NCI-H1930 (cell line): Measurements from ENCODE around the gene SIGLEC1.

Source experiments
- DNase-seq, 2 experiments: peaks; one replicate each; lab custom pipeline; 2025; lab: John Stamatoyannopoulos, UW

The SIGLEC1 gene

GRCh38 chr20:3728876-3729275 lies 16.5 kb upstream of the SIGLEC1 start:
- no peak for DNase-seq

GRCh38 chr20:3728354-3728753 lies 16.0 kb upstream of the SIGLEC1 start:
- no peak for DNase-seq

GRCh38 chr20:3727401-3728021 lies 15.1 kb upstream of the SIGLEC1 start:
- no peak for DNase-seq

DNA sequence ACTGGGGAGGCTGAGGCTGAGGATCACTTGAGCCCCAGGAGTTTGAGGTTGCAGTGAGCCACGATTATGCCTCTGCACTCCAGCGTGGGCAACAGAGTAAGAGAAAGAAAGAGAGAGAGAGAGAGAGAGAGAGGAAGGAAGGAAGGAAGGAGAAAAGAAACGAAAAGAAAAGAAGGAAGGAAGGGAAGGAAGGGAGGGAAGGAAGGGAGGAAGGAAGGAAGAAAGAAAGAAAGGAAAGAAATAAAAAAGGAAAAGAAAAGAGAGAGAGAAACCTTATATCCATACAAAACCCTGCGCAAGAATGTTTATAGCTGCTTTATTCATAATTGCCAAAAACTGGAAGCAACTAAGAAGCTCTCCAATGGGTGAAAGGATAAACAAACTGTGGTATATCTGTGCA lies 12.0 kb upstream of the SIGLEC1 start:
- no peak for DNase-seq

- DNase-seq, result no peak
Measured at GRCh38 chr20:3723284-3723683, 10.9 kb upstream of the SIGLEC1 start.

DNA sequence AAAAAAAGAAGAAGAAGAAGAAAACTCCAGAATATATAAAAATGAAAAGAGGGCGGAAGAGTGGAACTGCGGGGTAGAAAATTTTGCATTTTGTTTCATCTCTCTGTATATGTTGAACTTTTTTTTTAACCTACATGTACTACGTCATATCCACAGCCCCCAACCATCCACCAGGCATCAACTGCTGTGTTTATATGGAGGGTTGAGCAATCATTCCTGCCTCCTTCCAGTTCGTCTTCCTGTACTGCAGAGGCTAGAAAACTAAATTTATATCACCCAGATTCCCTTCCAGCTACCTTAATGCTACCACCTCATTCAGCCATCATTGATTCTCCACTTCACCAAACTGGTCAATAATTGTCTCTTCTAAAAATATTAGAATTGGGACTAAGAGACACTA lies 9.5 kb upstream of the SIGLEC1 start:
- no peak for DNase-seq

DNA sequence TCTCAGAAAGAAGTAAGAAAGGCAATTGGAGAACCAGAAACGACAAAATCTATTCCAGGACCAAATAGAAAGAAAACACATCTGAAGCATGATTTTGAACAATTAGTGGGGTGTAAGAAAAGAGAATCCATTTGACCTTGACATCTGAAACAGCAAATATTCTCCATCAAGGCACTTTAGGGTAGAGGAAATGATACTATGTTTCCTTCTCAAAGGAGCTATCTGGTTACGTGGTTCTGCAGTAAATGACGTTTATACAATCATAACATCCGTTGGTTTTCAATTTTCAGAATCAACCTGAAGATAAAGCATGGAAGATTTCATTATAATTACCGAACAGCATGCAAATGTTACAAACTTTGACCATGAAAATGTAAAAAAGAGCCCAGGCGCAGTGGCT lies 8.2 kb upstream of the SIGLEC1 start:
- DNase-seq, result no peak

GRCh38 chr20:3720068-3720467 lies 7.7 kb upstream of the SIGLEC1 start:
- DNase-seq, result no peak

- no peak for DNase-seq
Measured at GRCh38 chr20:3719046-3719445, 6.6 kb upstream of the SIGLEC1 start.

DNA sequence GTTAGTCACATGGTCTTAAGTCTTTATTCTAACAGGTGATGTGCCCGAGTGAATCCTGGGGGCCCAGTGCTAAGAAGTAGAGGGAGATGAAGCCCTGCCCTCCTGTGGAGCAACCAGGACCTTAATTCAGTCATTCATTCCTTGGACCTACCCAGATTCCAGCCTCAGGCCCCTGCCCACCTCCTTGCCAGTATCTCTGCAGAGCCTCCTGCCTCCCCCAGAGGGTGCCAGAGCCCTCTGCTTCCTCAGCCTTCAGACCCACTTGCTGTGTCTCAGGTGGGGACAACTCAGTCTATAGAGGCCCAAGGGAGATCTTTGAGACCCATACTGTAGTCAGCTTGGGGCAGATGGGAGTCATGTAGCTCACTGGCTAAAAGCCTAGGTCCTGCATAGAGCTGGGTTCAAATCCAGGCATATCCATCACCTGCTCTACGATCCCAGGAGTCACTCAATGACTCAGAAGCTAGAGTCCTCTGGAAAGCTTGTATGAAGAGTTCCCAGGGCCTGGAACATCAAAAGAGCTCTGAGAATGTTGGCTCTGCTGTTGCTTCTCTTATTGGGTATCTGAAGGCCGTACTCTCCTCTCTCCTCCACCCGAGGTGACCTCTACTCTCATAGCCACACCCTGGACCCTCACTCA lies 3.9 kb upstream of the SIGLEC1 start:
- peak; percentile 35 to 45 for DNase-seq

DNA sequence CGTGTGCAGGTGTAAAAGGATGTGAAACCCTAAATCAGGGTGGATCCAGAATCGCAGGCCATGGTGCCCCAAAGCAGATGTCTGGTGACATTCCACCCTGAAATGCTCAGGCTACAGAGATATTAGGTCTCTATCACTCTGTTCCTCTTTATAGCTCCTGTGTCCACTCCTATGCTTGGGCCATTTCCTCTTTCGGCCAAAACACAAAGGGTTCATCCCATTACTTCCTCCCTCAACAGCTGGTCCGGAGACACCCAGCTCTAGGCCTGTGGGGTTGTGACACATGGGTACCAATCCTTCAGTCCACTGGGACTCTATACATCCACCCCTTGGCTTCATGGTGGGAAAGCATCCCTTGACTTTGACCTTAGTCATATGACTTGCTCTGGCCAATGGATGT lies 1.7 kb upstream of the SIGLEC1 start:
- no peak for DNase-seq

- DNase-seq, result no peak
Measured at GRCh38 chr20:3711484-3711941, 887 bp downstream of the SIGLEC1 start.

GRCh38 chr20:3710703-3711483 lies 1.5 kb downstream of the SIGLEC1 start:
- peak; percentile 12 to 71 for DNase-seq

DNA sequence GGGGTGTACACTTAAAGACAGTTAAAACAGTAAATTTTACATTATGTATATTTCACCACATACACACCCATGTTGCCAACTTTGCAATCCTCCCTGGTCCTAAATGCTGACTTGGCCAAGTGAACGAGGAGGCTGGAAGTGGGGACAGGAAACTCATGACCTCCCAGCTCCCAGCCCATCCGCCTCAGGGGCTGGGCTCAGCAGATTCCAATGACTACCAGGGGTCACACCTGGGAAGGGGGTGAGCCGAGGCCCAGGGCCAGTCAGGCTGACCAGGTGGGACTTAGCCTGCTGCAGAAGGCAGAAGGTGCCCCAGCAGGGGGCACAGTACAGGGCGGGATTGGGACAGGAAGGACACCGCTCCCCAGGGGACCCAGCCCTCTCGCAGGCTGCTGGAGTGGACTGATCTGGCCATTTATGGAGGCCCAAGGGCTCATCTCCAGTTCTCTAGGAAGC lies 2.4 kb downstream of the SIGLEC1 start:
- DNase-seq, result no peak

DNA sequence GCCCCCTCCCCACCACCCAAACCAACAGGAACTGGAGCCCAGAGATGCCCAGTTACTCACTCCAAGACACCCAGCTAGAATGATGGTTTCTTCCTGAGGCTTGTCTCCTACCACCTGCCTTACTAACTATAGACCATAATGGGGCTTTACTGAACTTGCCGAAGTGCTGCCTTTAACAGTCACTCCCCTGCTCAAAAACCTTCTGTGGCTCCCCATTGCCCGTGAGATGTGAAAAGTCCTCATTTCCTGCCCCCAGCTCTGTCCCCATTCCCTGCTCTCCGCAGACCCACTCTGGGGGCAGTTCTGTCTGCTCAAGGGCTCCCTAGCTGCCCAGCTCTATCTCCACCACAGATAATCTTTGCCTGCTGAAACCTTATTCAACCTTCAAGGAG lies 4.9 kb downstream of the SIGLEC1 start:
- DNase-seq, result no peak

- DNase-seq, result no peak
Measured at GRCh38 chr20:3706774-3707507, 5.5 kb downstream of the SIGLEC1 start.

DNA sequence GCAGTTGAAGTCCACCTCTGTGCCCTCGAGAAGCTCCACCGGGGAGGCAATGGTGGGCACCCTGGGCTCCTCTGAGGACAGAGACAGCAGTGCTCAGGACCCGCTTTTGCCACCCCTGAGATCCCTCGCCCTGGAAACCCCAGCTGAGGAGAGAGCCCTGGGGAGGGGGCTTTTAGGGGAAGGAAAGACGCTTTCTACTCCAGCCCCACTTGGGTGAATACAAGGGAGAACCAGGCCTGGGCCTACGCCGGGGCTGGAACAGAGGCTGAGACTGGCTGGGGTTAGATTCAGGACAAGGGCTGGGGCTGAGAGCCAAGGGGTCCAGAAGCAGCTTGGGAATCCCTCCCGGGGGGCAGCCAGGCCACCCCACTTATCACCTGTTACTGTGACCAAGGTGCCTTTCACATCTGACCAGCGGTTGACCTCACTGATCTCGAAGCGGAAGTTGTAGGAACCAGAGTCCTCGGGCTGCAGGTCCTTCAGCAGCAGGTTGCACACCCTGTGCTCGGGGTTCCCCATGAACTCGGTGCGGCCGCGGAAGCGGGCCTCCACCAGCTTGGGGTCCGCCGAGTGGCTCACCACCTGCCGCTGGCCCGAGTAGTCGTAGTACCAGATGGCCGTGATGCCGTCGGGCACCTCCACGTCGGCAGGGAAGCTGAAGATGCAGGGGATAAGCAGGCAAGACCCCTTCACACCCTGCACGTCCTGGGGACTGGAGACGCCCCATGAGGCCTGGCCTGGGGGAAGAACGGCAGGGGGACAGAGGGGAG lies 6.2 kb downstream of the SIGLEC1 start:
- DNase-seq, result no peak

DNA sequence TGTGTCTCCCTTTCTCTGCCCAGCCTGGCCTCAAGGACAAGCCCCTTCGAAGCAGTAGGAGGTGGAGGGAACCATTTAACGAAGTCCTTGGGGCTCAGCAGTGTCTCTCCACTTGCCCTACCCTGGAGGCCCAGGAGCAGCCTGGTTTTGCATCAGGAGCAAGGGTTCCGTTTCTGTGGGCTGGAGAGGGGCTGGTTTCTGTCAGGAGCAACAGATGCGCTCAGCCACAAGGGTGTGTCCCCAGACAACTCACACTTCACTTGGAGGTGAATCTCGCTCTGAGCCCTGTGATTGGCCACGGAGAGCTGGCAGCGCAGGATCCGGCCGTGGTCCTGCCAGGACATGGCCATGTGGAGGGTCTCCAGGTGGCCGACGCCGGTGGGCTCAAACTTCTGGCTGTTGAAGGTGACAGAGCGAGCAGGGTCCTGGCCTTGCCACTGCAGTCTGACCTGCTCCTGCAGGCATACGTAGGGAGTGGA lies 6.9 kb downstream of the SIGLEC1 start:
- DNase-seq, result no peak

DNA sequence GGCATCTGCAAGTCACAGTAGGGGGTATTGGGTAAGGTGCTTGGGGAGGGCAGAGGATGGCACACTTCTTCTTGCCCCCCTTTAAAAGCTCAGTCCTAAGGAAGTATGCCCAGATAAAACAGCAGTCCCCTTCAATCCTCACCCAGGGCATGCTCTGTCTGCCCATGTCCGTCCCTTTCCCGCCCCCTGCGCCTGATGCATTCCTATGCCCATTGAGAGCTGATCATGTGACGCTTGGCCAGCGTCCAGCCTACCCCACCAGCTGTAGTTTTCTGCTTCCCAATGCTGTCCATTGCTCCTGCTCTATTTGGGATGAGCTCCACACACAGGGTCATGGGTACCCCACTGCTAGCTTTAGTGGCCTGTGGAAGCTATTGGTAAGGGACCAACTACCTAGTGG lies 8.3 kb downstream of the SIGLEC1 start:
- DNase-seq, result no peak

- no peak for DNase-seq
Measured at GRCh38 chr20:3702611-3703391, 9.6 kb downstream of the SIGLEC1 start.
